Kidney (tissue), 14 donors: Measurements from ENCODE around the gene CLCN7. TPM values are rescaled to one million over a fixed set of nuclear protein-coding genes. Genes with fewer than 3 reads are reported as not detected.
"Not testable (repeated sequence)": the region's sequence is repeated elsewhere in the genome, so short reads cannot be mapped to it uniquely, and the experiment has no call there.

ENCODE experiments used
- DNase-seq, 5 donors: peaks; one replicate each; pipeline ENCODE4 v3.0.0-alpha.2; 2013 to 2020
- FAIRE-seq: peaks from 2 replicates; lab custom pipeline; 2012; peaks lifted over from hg19 to GRCh38; lab: Jason Lieb, UNC
- H3K27ac ChIP-seq, 2 donors: one replicate each; pipeline ENCODE4 v1.7.0; 2013; ENCODE audit warnings: low read depth in 2 of 2, low read length in 2 of 2, inconsistent platforms in 1 of 2
- H3K27me3 ChIP-seq: one replicate; pipeline ENCODE4 v1.7.1; 2013; ENCODE audit warnings: low read length, inconsistent platforms; ENCODE audit not compliant: control insufficient read depth, insufficient read depth
- H3K36me3 ChIP-seq, 3 donors: one replicate each; pipeline versions ENCODE4 v1.7.0 to v1.7.1; 2013; ENCODE audit warnings: low read length in 3 of 3, control low read depth in 1 of 3, inconsistent platforms in 1 of 3; ENCODE audit not compliant: insufficient read depth in 3 of 3, control insufficient read depth in 2 of 3
- H3K4me1 ChIP-seq, 3 donors: one replicate each; pipeline versions ENCODE4 v1.7.0 to v1.7.1; 2013; ENCODE audit warnings: low read length in 3 of 3, inconsistent platforms in 1 of 3, low read depth in 1 of 3; ENCODE audit not compliant: control insufficient read depth in 2 of 3, insufficient read depth in 2 of 3
- H3K4me3 ChIP-seq, 3 donors: one replicate each; pipeline versions ENCODE4 v1.7.0 to v1.8.1; 2013; ENCODE audit warnings: low read length in 3 of 3, control low read depth in 1 of 3, inconsistent platforms in 1 of 3
- H3K9ac ChIP-seq, 3 donors: one replicate each; pipeline versions ENCODE4 v1.7.0 to v1.7.1; 2013; ENCODE audit warnings: low read length in 3 of 3, control low read depth in 1 of 3, inconsistent platforms in 1 of 3
- H3K9me3 ChIP-seq, 3 donors: one replicate each; pipeline versions ENCODE4 v1.7.0 to v1.7.1; 2013; ENCODE audit warnings: low read length in 3 of 3, control low read depth in 1 of 3, inconsistent platforms in 1 of 3; ENCODE audit not compliant: control insufficient read depth in 2 of 3, insufficient read depth in 1 of 3
- intact Hi-C: fragments of 100-400 bp; cut with DNase I; formaldehyde crosslinking; loops from one replicate; pipeline ENCODE4 v1.11.1; 2022
- polyA plus RNA-seq: library from polyadenylated mRNA; stranded (reverse); fragments of 350-450 nt; fragmentation: Illumina TruSeq; extraction: RNeasy Lipid Tissue Mini Kit (QIAGEN cat#74804); gene quantifications from one replicate; pipeline ENCODE4 v1.2.3, GENCODE V29; 2014; ENCODE audit warnings: low read depth, low replicate concordance; ENCODE audit not compliant: insufficient read depth
- total RNA-seq: library from RNA; stranded (reverse); fragmentation: NEBNext Ultra II Directional; extraction: Animal tissue kit (Norgen Biotek cat#: 25700); gene quantifications from one replicate; pipeline ENCODE4 v1.2.1, GENCODE V29; 2021
- TF ChIP-seq, protein P1 (sequence below): IDR thresholded peaks from 3 replicates; pipeline ENCODE4 v1.5.1; 2012; ENCODE audit warnings: mild to moderate bottlenecking, moderate library complexity, borderline replicate concordance; ENCODE audit not compliant: insufficient read depth; ENCODE audit errors: extremely low read depth
- donor health status: control.
- donor health status: control.
- donor health status: control.
- donor health status: control.
- donor health status: control.
- donor health status: DM: yes; HTN: yes; CAD: no.
- donor health status: Normal renal cell carcinoma (clear cell type).

CLCN7 gene
- total and polyA plus RNA-seq, 2 donors from 2014 or later = 38.9 to 92.5 TPM

DNA sequence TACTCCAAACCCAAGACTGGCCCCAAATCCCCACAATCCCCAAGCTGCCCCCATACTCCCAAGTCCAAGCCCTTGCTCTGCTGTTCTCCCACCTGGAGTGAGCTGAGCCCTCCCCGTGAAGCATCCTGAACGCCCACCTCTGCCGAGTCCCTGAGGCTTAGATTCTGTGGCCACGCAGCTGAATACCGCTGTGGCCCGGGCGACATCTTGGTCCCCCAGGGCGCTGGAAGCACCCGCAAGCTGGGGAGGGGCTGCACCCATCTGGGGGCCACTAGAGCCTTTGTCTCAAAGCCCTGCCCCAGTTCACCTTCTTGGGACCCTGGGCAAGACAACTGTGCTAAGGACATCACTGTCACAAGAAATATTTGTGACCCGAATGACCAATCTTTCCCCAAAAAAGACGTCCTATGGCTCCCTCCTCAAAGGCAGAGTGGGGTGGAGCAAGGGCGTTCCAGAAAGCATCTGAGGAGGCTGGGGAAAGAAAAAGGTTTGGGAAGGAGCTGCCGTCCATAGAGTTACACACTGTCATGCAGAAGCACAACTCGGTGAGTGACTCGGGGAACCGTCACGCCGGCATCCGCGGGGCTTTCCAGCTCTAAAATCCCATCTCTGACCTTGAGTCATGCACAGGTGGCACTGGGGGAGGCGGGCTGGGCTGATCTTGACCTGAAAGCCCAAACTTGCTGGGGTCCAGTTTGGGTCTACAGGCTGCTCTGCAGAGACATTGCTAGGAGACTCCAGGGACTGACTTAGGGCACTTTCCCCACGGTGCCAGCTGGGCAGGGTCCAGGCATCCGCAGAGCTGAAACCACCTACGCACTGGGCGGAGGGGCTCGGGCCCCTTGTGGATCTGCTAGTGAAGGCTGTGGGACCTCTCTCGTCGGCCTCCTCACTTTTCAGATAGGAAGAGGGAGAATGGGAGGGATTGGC is 7.3 kb upstream of the CLCN7 start:
- H3K9ac ChIP-seq = no peak overlapping the region
- H3K4me1 ChIP-seq = no peaks in the 10 kb centered on the region
- DNase-seq (peak in 1 of 5 donors; percentile 60), FAIRE-seq (no peak)
- TF ChIP-seq, protein P1, sequence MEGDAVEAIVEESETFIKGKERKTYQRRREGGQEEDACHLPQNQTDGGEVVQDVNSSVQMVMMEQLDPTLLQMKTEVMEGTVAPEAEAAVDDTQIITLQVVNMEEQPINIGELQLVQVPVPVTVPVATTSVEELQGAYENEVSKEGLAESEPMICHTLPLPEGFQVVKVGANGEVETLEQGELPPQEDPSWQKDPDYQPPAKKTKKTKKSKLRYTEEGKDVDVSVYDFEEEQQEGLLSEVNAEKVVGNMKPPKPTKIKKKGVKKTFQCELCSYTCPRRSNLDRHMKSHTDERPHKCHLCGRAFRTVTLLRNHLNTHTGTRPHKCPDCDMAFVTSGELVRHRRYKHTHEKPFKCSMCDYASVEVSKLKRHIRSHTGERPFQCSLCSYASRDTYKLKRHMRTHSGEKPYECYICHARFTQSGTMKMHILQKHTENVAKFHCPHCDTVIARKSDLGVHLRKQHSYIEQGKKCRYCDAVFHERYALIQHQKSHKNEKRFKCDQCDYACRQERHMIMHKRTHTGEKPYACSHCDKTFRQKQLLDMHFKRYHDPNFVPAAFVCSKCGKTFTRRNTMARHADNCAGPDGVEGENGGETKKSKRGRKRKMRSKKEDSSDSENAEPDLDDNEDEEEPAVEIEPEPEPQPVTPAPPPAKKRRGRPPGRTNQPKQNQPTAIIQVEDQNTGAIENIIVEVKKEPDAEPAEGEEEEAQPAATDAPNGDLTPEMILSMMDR = no peak
- no peak overlapping the region for H3K27ac ChIP-seq
- intact Hi-C loops = no loop called here
- H3K4me3 ChIP-seq = no peak overlapping the region
- no peaks in the 10 kb centered on the region for H3K36me3 ChIP-seq
- H3K9me3 ChIP-seq = no peaks in the 10 kb centered on the region
- H3K27me3 ChIP-seq = no peaks in the 10 kb centered on the region

DNA sequence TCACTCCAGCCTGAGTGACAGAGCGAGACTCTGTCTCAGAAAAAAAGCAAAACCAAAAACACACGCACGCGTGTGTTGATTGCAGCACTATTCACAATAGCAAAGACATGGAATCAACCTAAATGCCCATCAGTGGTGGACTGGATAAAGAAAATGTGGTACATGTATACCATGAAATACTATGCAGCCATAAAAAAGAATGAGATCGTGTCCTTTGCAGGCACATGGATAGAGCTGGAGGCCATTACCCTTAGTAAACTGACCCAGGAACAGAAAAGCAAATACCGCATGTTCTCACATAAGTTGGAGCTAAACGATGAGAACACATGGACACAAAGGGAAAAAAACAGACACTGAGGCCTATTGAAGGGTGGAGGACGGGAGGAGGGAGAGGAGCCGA is 4.1 kb upstream of the CLCN7 start:
- H3K4me3 ChIP-seq, H3K27ac ChIP-seq, H3K9me3 ChIP-seq, intact Hi-C loops, DNase-seq, FAIRE-seq, H3K4me1 ChIP-seq, H3K9ac ChIP-seq, H3K27me3 ChIP-seq, H3K36me3 ChIP-seq: not testable (repeated sequence)

DNA sequence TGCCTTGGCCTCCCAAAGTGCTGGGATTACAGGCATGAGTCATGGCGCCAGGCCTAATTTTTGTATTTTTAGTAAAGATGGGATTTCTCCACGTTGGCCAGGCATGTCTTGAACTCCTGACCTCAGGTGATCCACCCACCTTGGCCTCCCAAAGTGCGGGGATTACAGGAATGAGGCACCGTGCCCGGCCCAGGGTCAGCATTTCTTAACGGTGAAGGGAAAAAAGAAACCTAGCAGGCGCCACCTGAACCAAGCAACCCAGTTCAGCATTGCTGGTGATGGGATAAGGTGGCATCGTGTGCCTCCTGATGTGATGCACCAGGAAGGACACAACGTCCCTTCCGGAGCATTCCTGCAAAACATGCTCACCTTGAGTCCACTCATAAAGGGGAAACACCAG is 2.2 kb upstream of the CLCN7 start:
- no peaks in the 10 kb centered on the region for H3K36me3 ChIP-seq
- no peak for DNase-seq
- H3K27me3 ChIP-seq = no peaks in the 10 kb centered on the region
- TF ChIP-seq, protein P1 = no peak
- no peak overlapping the region for H3K9ac ChIP-seq
- H3K27ac ChIP-seq = no peak overlapping the region
- intact Hi-C loops = no loop called here
- H3K4me3 ChIP-seq = no peak overlapping the region
- H3K9me3 ChIP-seq = no peaks in the 10 kb centered on the region
- H3K4me1 ChIP-seq = peaks cover 0 to 14% (median 0%) of the 10 kb centered on the region in 3 donors
- FAIRE-seq = no peak

DNA sequence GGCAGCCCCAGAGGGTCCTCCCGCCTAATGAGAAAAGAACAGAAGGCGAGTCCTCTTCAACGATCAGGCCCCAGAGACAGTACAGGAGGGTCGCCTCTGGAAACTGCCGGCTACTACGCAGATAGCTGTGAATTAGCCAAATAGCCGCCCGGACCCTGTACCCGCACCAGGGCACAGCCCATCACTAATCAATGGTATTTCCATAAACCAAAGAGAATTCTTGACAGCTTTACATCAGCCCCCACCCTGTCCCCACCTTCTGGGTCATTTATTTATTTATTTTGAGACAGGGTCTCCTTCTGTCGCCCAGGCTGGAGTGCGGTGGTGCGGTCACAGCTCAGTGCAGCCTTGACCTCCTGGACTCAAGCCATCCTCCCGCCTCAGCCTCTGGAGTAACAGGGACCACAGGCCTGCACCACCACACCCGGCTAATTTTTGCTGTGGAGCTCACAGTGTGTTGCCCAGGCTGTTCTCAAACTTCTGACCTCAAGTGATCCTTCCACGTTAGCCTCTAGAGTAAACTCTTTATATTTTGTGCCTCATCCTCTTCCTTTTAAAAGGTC is 805 bp upstream of the CLCN7 start:
- no peaks in the 10 kb centered on the region for H3K9me3 ChIP-seq
- TF ChIP-seq, protein P1 = no peak
- no peaks in the 10 kb centered on the region for H3K27me3 ChIP-seq
- FAIRE-seq (no peak), DNase-seq (no peak)
- intact Hi-C loops = no loop called here
- H3K36me3 ChIP-seq = no peaks in the 10 kb centered on the region
- peak overlapping the region; percentile 42 to 83 (median 80) for H3K4me3 ChIP-seq
- peak overlapping the region; percentile 5 to 74 for H3K27ac ChIP-seq
- peaks cover 0 to 27% (median 0%) of the 10 kb centered on the region in 3 donors for H3K4me1 ChIP-seq
- H3K9ac ChIP-seq = peak overlapping the region; percentile 29 to 79 (median 62)
